Measurements from ENCODE around the gene ETV3L. TPM values are rescaled to one million over a fixed set of nuclear protein-coding genes. Genes with fewer than 3 reads are reported as not detected.
"Not testable (repeated sequence)": the region's sequence is repeated elsewhere in the genome, so short reads cannot be mapped to it uniquely, and the experiment has no call there.

Gene ETV3L
- total RNA-seq, 1 donor from 2014 or later = not detected

GRCh38 chr1:157103268-157103667 is 3.7 kb upstream of the ETV3L start:
- H3K27me3 ChIP-seq = no peaks in the 10 kb centered on the region
- H3K27ac ChIP-seq = no peak overlapping the region
- H3K36me3 ChIP-seq = no peaks in the 10 kb centered on the region
- no peaks in the 10 kb centered on the region for H3K4me1 ChIP-seq
- intact Hi-C loops (cut with DNase I) = no loop called here
- no peak overlapping the region for H3K4me3 ChIP-seq
- H3K9me3 ChIP-seq = no peaks in the 10 kb centered on the region
- TF ChIP-seq POLR2A (IDR thresholded peaks at IDR 0.05) (no peak), CTCF (IDR thresholded peaks at IDR 0.05) (no peak), POLR2AphosphoS5 (IDR thresholded peaks at IDR 0.05; ENCODE audit: insufficient read depth in 1 of 2, low read depth in 1 of 2) (no peak)
- no peak for DNase-seq (ENCODE audit: extremely low spot score in 2 of 2)

- no peaks in the 10 kb centered on the region for H3K27me3 ChIP-seq
- H3K9me3 ChIP-seq = no peaks in the 10 kb centered on the region
- no peak overlapping the region for H3K4me3 ChIP-seq
- H3K36me3 ChIP-seq = no peaks in the 10 kb centered on the region
- no peaks in the 10 kb centered on the region for H3K4me1 ChIP-seq
- TF ChIP-seq CTCF (IDR thresholded peaks at IDR 0.05) (no peak), POLR2AphosphoS5 (IDR thresholded peaks at IDR 0.05; ENCODE audit: insufficient read depth in 1 of 2, low read depth in 1 of 2) (no peak), POLR2A (IDR thresholded peaks at IDR 0.05) (no peak)
- H3K27ac ChIP-seq = no peak overlapping the region
- intact Hi-C loops (cut with DNase I) = no loop called here
- DNase-seq (ENCODE audit: extremely low spot score in 2 of 2) = no peak
Measured at GRCh38 chr1:157101149-157101548, 1.5 kb upstream of the ETV3L start.

- H3K27me3 ChIP-seq; H3K27ac ChIP-seq; DNase-seq (ENCODE audit: extremely low spot score in 2 of 2); intact Hi-C loops (cut with DNase I); H3K9me3 ChIP-seq; H3K4me1 ChIP-seq; H3K4me3 ChIP-seq; H3K36me3 ChIP-seq: not testable (repeated sequence)
Measured at GRCh38 chr1:157098987-157099632, 498 bp downstream of the ETV3L start.

- no peak overlapping the region for H3K27ac ChIP-seq
- H3K9me3 ChIP-seq = no peaks in the 10 kb centered on the region
- intact Hi-C loops (cut with DNase I) = no loop called here
- no peak for TF ChIP-seq POLR2A (IDR thresholded peaks at IDR 0.05)
- TF ChIP-seq CTCF (IDR thresholded peaks at IDR 0.05) = no peak
- no peak for TF ChIP-seq POLR2AphosphoS5 (IDR thresholded peaks at IDR 0.05; ENCODE audit: insufficient read depth in 1 of 2, low read depth in 1 of 2)
- H3K4me1 ChIP-seq = no peaks in the 10 kb centered on the region
- no peak overlapping the region for H3K4me3 ChIP-seq
- H3K36me3 ChIP-seq = no peaks in the 10 kb centered on the region
- DNase-seq (ENCODE audit: extremely low spot score in 2 of 2) = no peak
- H3K27me3 ChIP-seq = no peaks in the 10 kb centered on the region
Measured at GRCh38 chr1:157098519-157098918, 1.1 kb downstream of the ETV3L start.

GRCh38 chr1:157097692-157098091 is 1.9 kb downstream of the ETV3L start:
- no peaks in the 10 kb centered on the region for H3K27me3 ChIP-seq
- no peak overlapping the region for H3K27ac ChIP-seq
- peaks cover 5% of the 10 kb centered on the region for H3K4me1 ChIP-seq
- H3K4me3 ChIP-seq = no peak overlapping the region
- no peak for TF ChIP-seq CTCF (IDR thresholded peaks at IDR 0.05)
- intact Hi-C loops (cut with DNase I) = no loop called here
- no peak for DNase-seq (ENCODE audit: extremely low spot score in 2 of 2)
- no peaks in the 10 kb centered on the region for H3K9me3 ChIP-seq
- no peaks in the 10 kb centered on the region for H3K36me3 ChIP-seq
